K562 (cell line): ENCODE results near the gene PLPP7. TPM values are rescaled to one million over a fixed set of nuclear protein-coding genes. Genes with fewer than 3 reads are reported as not detected.

Source experiments
- ATAC-seq: fragments of 200-7000 bp; cut with Tn5 transposase; 3 replicates; pipeline ENCODE4 v1.9.1; 2020; ENCODE audit warnings: moderate library complexity
- BruUV-seq: library from RNA; stranded (reverse); fragments of 400-500 nt; replicated peaks from 2 replicates; lab custom pipeline; 2021; lab: Mats Ljungman, UMichigan
- CTCF ChIA-PET: fragments of 300-600 bp; formaldehyde crosslinking; extraction: SDS; loops from one replicate; lab custom pipeline; 2021; ENCODE audit warnings: low intra/inter-chr PET ratio; lab: Yijun Ruan, JAX
- POLR2A ChIA-PET: fragments of 300-600, 350-650 bp; sonication (Branson Sonifier 250); formaldehyde crosslinking; extraction: SDS; loops from one replicate; lab custom pipeline; 2021; ENCODE audit warnings: antibody characterized with exemption, inconsistent platforms; lab: Yijun Ruan, JAX
- DNase-seq, 4 experiments: peaks; one replicate each; pipeline versions ENCODE4 v3.0.0 to v3.0.0-alpha.2; 2011 to 2018; ENCODE audit warnings: low spot score in 3 of 4, mixed read lengths in 3 of 4; ENCODE audit errors: extremely low read depth in 1 of 4
- FAIRE-seq: peaks from 2 replicates; lab custom pipeline; 2011; peaks lifted over from hg19 to GRCh38; lab: Jason Lieb, UNC
- H2AFZ ChIP-seq: 2 replicates; pipeline ENCODE4 v1.6.0; 2011; ENCODE audit warnings: low read depth, low read length, control low read depth, inconsistent platforms
- H3K27ac ChIP-seq: fragments of 200-600 bp; 3 replicates; pipeline ENCODE4 v1.8.0; 2011; ENCODE audit warnings: low read depth, mild to moderate bottlenecking, control low read depth, inconsistent platforms, low read length, moderate library complexity, mixed read lengths; ENCODE audit errors: extremely low read depth
- H3K27me3 ChIP-seq, 2 experiments: fragments of 300-600 bp in 1 of 2; 2 replicates in 1 of 2; 3 replicates in 1 of 2; pipeline versions ENCODE4 v1.6.0 to v1.8.0; 2011; ENCODE audit warnings: inconsistent platforms in 2 of 2, low read length in 2 of 2, mild to moderate bottlenecking in 1 of 2, mixed read lengths in 1 of 2, moderate library complexity in 1 of 2; ENCODE audit not compliant: control insufficient read depth in 2 of 2, insufficient read depth in 2 of 2
- H3K36me3 ChIP-seq: fragments of 300-600 bp; 3 replicates; pipeline ENCODE4 v1.8.0; 2011; ENCODE audit warnings: mild to moderate bottlenecking, low read length, inconsistent platforms; ENCODE audit not compliant: control insufficient read depth, insufficient read depth
- H3K4me1 ChIP-seq, 2 experiments: fragments of 200-600 bp in 1 of 2; replicated peaks in 1 of 2; 2 replicates in 1 of 2; 3 replicates in 1 of 2; pipeline versions ENCODE4 v1.5.1 to v1.8.0; 2011; ENCODE audit warnings: inconsistent platforms in 2 of 2, low read length in 2 of 2, mild to moderate bottlenecking in 1 of 2, mixed read lengths in 1 of 2, moderate library complexity in 1 of 2; ENCODE audit not compliant: control insufficient read depth in 2 of 2, insufficient read depth in 2 of 2
- H3K4me2 ChIP-seq: 2 replicates; pipeline ENCODE4 v1.6.1; 2011; ENCODE audit warnings: low read length, control low read depth, inconsistent platforms, mixed read lengths; ENCODE audit not compliant: insufficient read depth
- H3K4me3 ChIP-seq: fragments of 200-600 bp; sonication (generic), shearing (Covaris generic); 2 replicates; pipeline ENCODE4 v1.5.1; 2016; ENCODE audit warnings: control low read depth, inconsistent platforms
- H3K79me2 ChIP-seq: fragments of 200-600 bp; 3 replicates; pipeline ENCODE4 v1.8.0; 2011; ENCODE audit warnings: low read length, inconsistent platforms; ENCODE audit not compliant: control insufficient read depth, insufficient read depth
- H3K9ac ChIP-seq, 2 experiments: 2 replicates each; pipeline versions ENCODE4 v1.6.0 to v1.6.1; 2011; ENCODE audit warnings: low read depth in 2 of 2, low read length in 2 of 2, control low read depth in 1 of 2, inconsistent platforms in 1 of 2, mild to moderate bottlenecking in 1 of 2, mixed read lengths in 1 of 2; ENCODE audit not compliant: insufficient read depth in 1 of 2
- H3K9me1 ChIP-seq: one replicate; pipeline ENCODE4 v1.6.0; 2011; ENCODE audit warnings: inconsistent platforms, mild to moderate bottlenecking, low read length, moderate library complexity; ENCODE audit not compliant: control insufficient read depth, insufficient read depth
- H3K9me3 ChIP-seq: replicated peaks from 2 replicates; pipeline ENCODE4 v1.5.1; 2011; ENCODE audit warnings: low read depth, low read length, inconsistent platforms; ENCODE audit not compliant: control insufficient read depth, insufficient read depth
- H4K20me1 ChIP-seq: replicated peaks from 2 replicates; pipeline ENCODE4 v1.6.1; 2011; ENCODE audit warnings: low read length, inconsistent platforms, mixed read lengths; ENCODE audit not compliant: control insufficient read depth, insufficient read depth
- ATF6 ChIP-seq: sonication (generic); formaldehyde crosslinking; IDR thresholded peaks from 2 replicates; pipeline ENCODE4 v1.4.0; 2020; ENCODE audit warnings: mild to moderate bottlenecking, missing genetic modification reagents
- HNRNPK ChIP-seq: fragments of 200-400 bp; formaldehyde crosslinking; IDR thresholded peaks from one replicate; pipeline ENCODE4 v1.6.1; 2018; ENCODE audit warnings: mild to moderate bottlenecking, low read depth, low read length; ENCODE audit not compliant: poor library complexity, severe bottlenecking
- POLR2A ChIP-seq: fragments of 450-650 bp; conservative IDR thresholded peaks from 2 replicates; pipeline ENCODE4 v1.6.1; 2016
- STAT6 ChIP-seq: sonication (generic); formaldehyde crosslinking; IDR thresholded peaks from 2 replicates; pipeline ENCODE4 v1.8.1; 2023; ENCODE audit warnings: mild to moderate bottlenecking, missing genetic modification reagents
- TCFL5 ChIP-seq: fragments of 250-450 bp; sonication (Bioruptor Pico); conservative IDR thresholded peaks from 2 replicates; pipeline ENCODE4 v1.6.1; 2021; ENCODE audit warnings: mild to moderate bottlenecking, moderate library complexity, matching md5 sums
- TFAM ChIP-seq: fragments of 250-450 bp; sonication (Bioruptor Pico); conservative IDR thresholded peaks from 2 replicates; pipeline ENCODE4 v1.5.0; 2021; ENCODE audit warnings: mild to moderate bottlenecking, moderate library complexity
- ZNF124 ChIP-seq: sonication (generic); formaldehyde crosslinking; IDR thresholded peaks from 2 replicates; pipeline ENCODE4 v1.8.1; 2022; ENCODE audit warnings: missing genetic modification reagents
- WGBS: fragments of 100-300 bp; shearing (Covaris generic); methylation state at CpG from one replicate; pipeline ENCODE4 v1.1.6; 2016; ENCODE audit warnings: low coverage, mixed read lengths; ENCODE audit not compliant: insufficient coverage; ENCODE audit errors: missing lambda C conversion rate; 5-methylcytosine and 5-hydroxymethylcytosine counted together
- in situ Hi-C: fragments of 300-500 bp; cut with MboI; formaldehyde crosslinking; loops from 4 replicates; pipeline ENCODE4 v1.15.0; 2018; ENCODE audit warnings: inconsistent platforms, mixed read lengths
- intact Hi-C: fragments of 100-400 bp; cut with micrococcal nuclease; formaldehyde crosslinking; loops from 2 replicates; pipeline ENCODE4 v1.14.2; 2022
- polyA plus RNA-seq, 8 experiments: library from polyadenylated mRNA; depleted of rRNA in 4 of 8; stranded (reverse) in 5 of 8; unstranded in 3 of 8; fragments of >200 nt; fragmentation: Nextera tagmentation in 2 of 8; fragmentation: Illumina TruSeq in 1 of 8; extraction: Ambion mirVana in 2 of 8; extraction: Trizol in 1 of 8; gene quantifications; 2 replicates each; pipeline versions ENCODE4 v1.2.1 to v1.2.3, GENCODE V29; 2011 to 2014; ENCODE audit warnings: inconsistent platforms in 1 of 8, missing spikeins in 1 of 8
- total RNA-seq, 7 experiments: library from RNA; depleted of rRNA in 6 of 7; stranded (reverse); fragments of >200 nt in 6 of 7; fragmentation: Illumina TruSeq in 2 of 7; extraction: Trizol in 2 of 7; gene quantifications; 2 replicates each; pipeline versions ENCODE4 v1.2.1 to v1.2.3, GENCODE V29; 2011 to 2021; ENCODE audit warnings: low replicate concordance in 1 of 7
- TF ChIP-seq, protein P1 (sequence below): fragments of 250-450 bp; sonication (Bioruptor Pico); IDR thresholded peaks from 2 replicates; pipeline ENCODE4 v1.8.0; 2021; ENCODE audit warnings: moderate library complexity, mild to moderate bottlenecking, inconsistent platforms
- TF ChIP-seq, protein P2 (sequence below): sonication (generic); formaldehyde crosslinking; IDR thresholded peaks from 2 replicates; pipeline ENCODE4 v1.8.1; 2023; ENCODE audit warnings: mild to moderate bottlenecking, missing genetic modification reagents
- TF ChIP-seq, protein P3 (sequence below), 2 experiments: IDR thresholded peaks; 2 replicates each; pipeline ENCODE4 v1.6.1; 2011; ENCODE audit warnings: borderline replicate concordance in 1 of 2, control low read depth in 1 of 2, low read depth in 1 of 2, low read length in 1 of 2, mild to moderate bottlenecking in 1 of 2, mixed read lengths in 1 of 2, moderate library complexity in 1 of 2; ENCODE audit not compliant: insufficient read depth in 1 of 2, insufficient read length in 1 of 2, poor library complexity in 1 of 2, severe bottlenecking in 1 of 2; ENCODE audit errors: extremely low read depth in 1 of 2

PLPP7 gene
- total and polyA plus RNA-seq, 9 of the 15 experiments (the other 6 are each of a cell fraction or from before 2014, with no cell fraction given): 0.09 to 0.93 (median 0.18) TPM; not detected in 4

DNA sequence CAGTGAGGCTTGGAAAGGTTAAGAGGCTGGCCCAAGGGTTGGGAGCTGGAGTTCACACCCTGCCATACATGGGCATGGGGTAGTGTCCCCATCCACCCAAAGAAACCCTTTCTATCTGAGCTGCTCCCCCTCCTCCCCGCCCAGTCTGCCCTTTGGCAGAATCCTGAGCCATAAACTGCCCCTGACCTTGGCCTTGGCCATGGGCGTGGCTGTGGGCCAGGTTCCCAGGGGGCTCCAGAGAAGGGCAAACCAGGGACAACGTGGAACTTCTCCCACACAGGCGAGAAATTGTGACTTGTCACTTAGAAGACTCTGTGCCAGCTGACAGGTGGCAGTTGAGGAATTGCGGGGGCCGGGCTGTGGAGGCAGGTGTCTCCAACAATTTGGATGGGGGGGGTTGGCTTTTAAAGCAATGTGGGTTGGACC is 18.0 kb upstream of the PLPP7 start:
- in situ Hi-C loops: no loop called here
- POLR2A ChIA-PET: interaction anchor here (0.5 to 14.6 kb wide), 5 partner anchors 7 to 261 kb away, joined by 3 to 338 read pairs (median 4); no protein-coding TSS in a partner anchor
- peak overlapping the region; percentile 73 for H3K4me2 ChIP-seq

More for the DNA sequence above, 18.0 kb upstream of the PLPP7 start:
- FAIRE-seq (no peak), DNase-seq (peak; percentile 32 to 70 (median 65)), ATAC-seq (no peak)
- intact Hi-C loops: no loop called here
- CTCF ChIA-PET: no interaction called here
- no peaks in the 10 kb centered on the region for H3K27me3 ChIP-seq
- H3K9ac ChIP-seq: peak overlapping the region; percentile 52 to 80
- WGBS: 73% methylated on average over 6 of the region's 6 CpGs
- H3K4me1 ChIP-seq: peaks cover 47 to 91% of the 10 kb centered on the region in 2 experiments
- peak overlapping the region; percentile 75 for H3K27ac ChIP-seq
- H3K9me3 ChIP-seq: no peaks in the 10 kb centered on the region
- BruUV-seq: no TSS peak
- H3K79me2 ChIP-seq: peaks cover 96% of the 10 kb centered on the region
- peaks cover 11% of the 10 kb centered on the region; the same call in 1 of the 2 replicates for H4K20me1 ChIP-seq
- peaks cover 4% of the 10 kb centered on the region for H3K9me1 ChIP-seq
- H3K4me3 ChIP-seq: no peak overlapping the region
- H2AFZ ChIP-seq: no peak overlapping the region
- H3K36me3 ChIP-seq: peaks cover 50% of the 10 kb centered on the region
- TF ChIP-seq ATF6 (CRISPR knock-in tag) (no peak), TFAM (CRISPR knock-in tag) (no peak), TCFL5 (CRISPR knock-in tag) (no peak), POLR2A (no peak), HNRNPK (no peak), ZNF124 (CRISPR knock-in tag) (no peak), STAT6 (CRISPR knock-in tag) (peak; percentile 96)
- TF ChIP-seq, protein P1, sequence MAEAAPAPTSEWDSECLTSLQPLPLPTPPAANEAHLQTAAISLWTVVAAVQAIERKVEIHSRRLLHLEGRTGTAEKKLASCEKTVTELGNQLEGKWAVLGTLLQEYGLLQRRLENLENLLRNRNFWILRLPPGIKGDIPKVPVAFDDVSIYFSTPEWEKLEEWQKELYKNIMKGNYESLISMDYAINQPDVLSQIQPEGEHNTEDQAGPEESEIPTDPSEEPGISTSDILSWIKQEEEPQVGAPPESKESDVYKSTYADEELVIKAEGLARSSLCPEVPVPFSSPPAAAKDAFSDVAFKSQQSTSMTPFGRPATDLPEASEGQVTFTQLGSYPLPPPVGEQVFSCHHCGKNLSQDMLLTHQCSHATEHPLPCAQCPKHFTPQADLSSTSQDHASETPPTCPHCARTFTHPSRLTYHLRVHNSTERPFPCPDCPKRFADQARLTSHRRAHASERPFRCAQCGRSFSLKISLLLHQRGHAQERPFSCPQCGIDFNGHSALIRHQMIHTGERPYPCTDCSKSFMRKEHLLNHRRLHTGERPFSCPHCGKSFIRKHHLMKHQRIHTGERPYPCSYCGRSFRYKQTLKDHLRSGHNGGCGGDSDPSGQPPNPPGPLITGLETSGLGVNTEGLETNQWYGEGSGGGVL (CRISPR knock-in tag): no peak
- TF ChIP-seq, protein P2, sequence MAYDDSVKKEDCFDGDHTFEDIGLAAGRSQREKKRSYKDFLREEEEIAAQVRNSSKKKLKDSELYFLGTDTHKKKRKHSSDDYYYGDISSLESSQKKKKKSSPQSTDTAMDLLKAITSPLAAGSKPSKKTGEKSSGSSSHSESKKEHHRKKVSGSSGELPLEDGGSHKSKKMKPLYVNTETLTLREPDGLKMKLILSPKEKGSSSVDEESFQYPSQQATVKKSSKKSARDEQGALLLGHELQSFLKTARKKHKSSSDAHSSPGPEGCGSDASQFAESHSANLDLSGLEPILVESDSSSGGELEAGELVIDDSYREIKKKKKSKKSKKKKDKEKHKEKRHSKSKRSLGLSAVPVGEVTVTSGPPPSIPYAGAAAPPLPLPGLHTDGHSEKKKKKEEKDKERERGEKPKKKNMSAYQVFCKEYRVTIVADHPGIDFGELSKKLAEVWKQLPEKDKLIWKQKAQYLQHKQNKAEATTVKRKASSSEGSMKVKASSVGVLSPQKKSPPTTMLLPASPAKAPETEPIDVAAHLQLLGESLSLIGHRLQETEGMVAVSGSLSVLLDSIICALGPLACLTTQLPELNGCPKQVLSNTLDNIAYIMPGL: peak; percentile 63; the same call in 1 of the 2 replicates
- TF ChIP-seq, protein P3, sequence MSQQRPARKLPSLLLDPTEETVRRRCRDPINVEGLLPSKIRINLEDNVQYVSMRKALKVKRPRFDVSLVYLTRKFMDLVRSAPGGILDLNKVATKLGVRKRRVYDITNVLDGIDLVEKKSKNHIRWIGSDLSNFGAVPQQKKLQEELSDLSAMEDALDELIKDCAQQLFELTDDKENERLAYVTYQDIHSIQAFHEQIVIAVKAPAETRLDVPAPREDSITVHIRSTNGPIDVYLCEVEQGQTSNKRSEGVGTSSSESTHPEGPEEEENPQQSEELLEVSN (IDR thresholded peaks at IDR 0.05; ENCODE audit: borderline replicate concordance in 1 of 2, extremely low read depth in 1 of 2, insufficient read depth in 1 of 2, insufficient read length in 1 of 2, low read depth in 1 of 2, low read length in 1 of 2, poor library complexity in 1 of 2, severe bottlenecking in 1 of 2): no peak
- TF ChIP-seq, all 486 proteins: peak for 2
